BLaER1 treated with 17β-estradiol and CSF1 and Interleukin-3, amounts not matched to agents 10 nM and 100 nM (cell line): ENCODE data around the gene SPDYE2B.
"Not testable (repeated sequence)": the region's sequence is repeated elsewhere in the genome, so short reads cannot be mapped to it uniquely, and the experiment has no call there.

Source experiments
- H3K27ac ChIP-seq, 11 experiments: shearing (Covaris generic); formaldehyde crosslinking; 2 replicates each; pipeline ENCODE4 v1.8.1; 2022
- H3K27me3 ChIP-seq, 11 experiments: shearing (Covaris generic); formaldehyde crosslinking; 2 replicates each; pipeline ENCODE4 v1.8.1; 2022
- H3K36me3 ChIP-seq, 11 experiments: shearing (Covaris generic); formaldehyde crosslinking; 2 replicates each; pipeline ENCODE4 v1.8.1; 2022
- H3K4me1 ChIP-seq, 10 experiments: shearing (Covaris generic); formaldehyde crosslinking; 2 replicates each; pipeline ENCODE4 v1.8.1; 2022
- H3K4me2 ChIP-seq, 11 experiments: shearing (Covaris generic); formaldehyde crosslinking; 2 replicates each; pipeline ENCODE4 v1.8.1; 2022
- H3K4me3 ChIP-seq, 10 experiments: shearing (Covaris generic); formaldehyde crosslinking; 2 replicates each; pipeline ENCODE4 v1.8.1; 2022
- H3K9ac ChIP-seq, 11 experiments: shearing (Covaris generic); formaldehyde crosslinking; 2 replicates each; pipeline ENCODE4 v1.8.1; 2022
- H3K9me3 ChIP-seq, 11 experiments: shearing (Covaris generic); formaldehyde crosslinking; replicated peaks in 1 of 11; 2 replicates each; pipeline ENCODE4 v1.8.1; 2022
- H4K20me1 ChIP-seq, 11 experiments: shearing (Covaris generic); formaldehyde crosslinking; 2 replicates each; pipeline ENCODE4 v1.8.1; 2022

SPDYE2B gene

GRCh38 chr7:102671166-102671955, 21.2 kb downstream of the SPDYE2B start, which contains the start of gene POLR2J2:
POLR2J2 (minus strand) TSS chr7:102671663; CDS start chr7:102671601, 62 bp downstream.
- not testable (repeated sequence) for H3K4me2 ChIP-seq, H4K20me1 ChIP-seq, H3K9me3 ChIP-seq, H3K4me1 ChIP-seq, H3K27ac ChIP-seq, H3K27me3 ChIP-seq, H3K36me3 ChIP-seq
- H3K4me3 ChIP-seq: peak within 1 kb of the TSS in 9 of 10 experiments; percentile 26 to 65 (median 51); a peak in 12 of 20 replicates
- peak within 1 kb of the TSS in 7 of 11 experiments; percentile 51 to 65 (median 52); a peak in 6 of 22 replicates for H3K9ac ChIP-seq

- H3K9me3 ChIP-seq, H3K4me3 ChIP-seq, H4K20me1 ChIP-seq, H3K4me1 ChIP-seq, H3K27ac ChIP-seq, H3K27me3 ChIP-seq, H3K9ac ChIP-seq, H3K36me3 ChIP-seq, H3K4me2 ChIP-seq: not testable (repeated sequence)
Measured at GRCh38 chr7:102671956-102672307, 21.8 kb downstream of the SPDYE2B start.

GRCh38 chr7:102673447-102674067, 23.4 kb downstream of the SPDYE2B start:
- H3K9ac ChIP-seq, H3K4me2 ChIP-seq, H3K36me3 ChIP-seq, H3K27me3 ChIP-seq, H3K4me3 ChIP-seq, H4K20me1 ChIP-seq, H3K4me1 ChIP-seq, H3K9me3 ChIP-seq, H3K27ac ChIP-seq: not testable (repeated sequence)

- not testable (repeated sequence) for H3K27ac ChIP-seq, H3K36me3 ChIP-seq, H3K27me3 ChIP-seq, H3K9me3 ChIP-seq, H3K9ac ChIP-seq, H3K4me3 ChIP-seq, H3K4me2 ChIP-seq, H4K20me1 ChIP-seq, H3K4me1 ChIP-seq
Measured at GRCh38 chr7:102675545-102675944, 25.4 kb downstream of the SPDYE2B start.

GRCh38 chr7:102680780-102681179, 30.7 kb downstream of the SPDYE2B start:
- H3K9me3 ChIP-seq, H3K4me3 ChIP-seq, H3K27me3 ChIP-seq, H3K4me2 ChIP-seq, H3K36me3 ChIP-seq, H3K27ac ChIP-seq, H3K9ac ChIP-seq, H3K4me1 ChIP-seq, H4K20me1 ChIP-seq: not testable (repeated sequence)

GRCh38 chr7:102682560-102682959, 32.4 kb downstream of the SPDYE2B start:
- H3K9ac ChIP-seq, H3K36me3 ChIP-seq, H3K27me3 ChIP-seq: not testable (repeated sequence)

GRCh38 chr7:102688299-102689036, 38.3 kb downstream of the SPDYE2B start:
- not testable (repeated sequence) for H3K9me3 ChIP-seq, H3K4me2 ChIP-seq, H3K27ac ChIP-seq, H3K36me3 ChIP-seq, H3K27me3 ChIP-seq, H4K20me1 ChIP-seq, H3K4me3 ChIP-seq, H3K4me1 ChIP-seq, H3K9ac ChIP-seq

More at GRCh38 chr7:102682560-102682959, 32.4 kb downstream of the SPDYE2B start:
- H3K9me3 ChIP-seq, H4K20me1 ChIP-seq, H3K27ac ChIP-seq, H3K4me3 ChIP-seq, H3K4me1 ChIP-seq, H3K4me2 ChIP-seq: not testable (repeated sequence)

GRCh38 chr7:102689436-102690282, 39.5 kb downstream of the SPDYE2B start:
- not testable (repeated sequence) for H4K20me1 ChIP-seq, H3K4me2 ChIP-seq, H3K27ac ChIP-seq, H3K4me1 ChIP-seq, H3K4me3 ChIP-seq, H3K9me3 ChIP-seq, H3K36me3 ChIP-seq, H3K27me3 ChIP-seq
- H3K9ac ChIP-seq: 0 out of 22 replicates have a peak overlapping the region, but pooled peaks of 1 of the 11 experiments have one; percentile 22

- not testable (repeated sequence) for H3K4me3 ChIP-seq, H3K27ac ChIP-seq, H3K4me1 ChIP-seq
Measured at GRCh38 chr7:102690602-102691001, 40.5 kb downstream of the SPDYE2B start.

GRCh38 chr7:102694008-102694407, 43.9 kb downstream of the SPDYE2B start:
- not testable (repeated sequence) for H3K27ac ChIP-seq, H3K4me2 ChIP-seq, H3K9me3 ChIP-seq

More at GRCh38 chr7:102690602-102691001, 40.5 kb downstream of the SPDYE2B start:
- not testable (repeated sequence) for H3K4me2 ChIP-seq, H3K9me3 ChIP-seq, H3K36me3 ChIP-seq, H3K9ac ChIP-seq, H3K27me3 ChIP-seq, H4K20me1 ChIP-seq

GRCh38 chr7:102695033-102695552, 45.0 kb downstream of the SPDYE2B start:
- not testable (repeated sequence) for H3K9ac ChIP-seq, H3K4me3 ChIP-seq, H3K4me2 ChIP-seq, H3K27ac ChIP-seq, H3K4me1 ChIP-seq, H3K27me3 ChIP-seq, H3K36me3 ChIP-seq, H4K20me1 ChIP-seq, H3K9me3 ChIP-seq

More at GRCh38 chr7:102694008-102694407, 43.9 kb downstream of the SPDYE2B start:
- H3K27me3 ChIP-seq, H3K9ac ChIP-seq, H3K4me1 ChIP-seq, H4K20me1 ChIP-seq, H3K4me3 ChIP-seq, H3K36me3 ChIP-seq: not testable (repeated sequence)

GRCh38 chr7:102696009-102696408, 45.9 kb downstream of the SPDYE2B start:
- not testable (repeated sequence) for H3K4me3 ChIP-seq, H3K27me3 ChIP-seq, H3K9ac ChIP-seq, H3K27ac ChIP-seq, H3K4me2 ChIP-seq, H3K9me3 ChIP-seq, H3K4me1 ChIP-seq, H3K36me3 ChIP-seq, H4K20me1 ChIP-seq
